ENCODE data around the gene CDH10. TPM values are rescaled to one million over a fixed set of nuclear protein-coding genes. Genes with fewer than 3 reads are reported as not detected.

The CDH10 gene
- total RNA-seq, 1 experiment from 2014 or later = 0.31 TPM

GRCh38 chr5:24691074-24691473, 46.3 kb upstream of the CDH10 start:
- H3K27ac Mint-ChIP-seq = no peak overlapping the region
- Histone ChIP-seq H4K91ac (ENCODE audit: insufficient read length, low read depth, low read length) (no peak overlapping the region), H3K23ac (ENCODE audit: insufficient read length, low read depth, low read length) (no peak overlapping the region), H3T11ph (ENCODE audit: low read length) (no peak overlapping the region), H3K56ac (ENCODE audit: insufficient read length, low read depth, low read length) (no peak overlapping the region), H3K79me1 (ENCODE audit: insufficient read depth, low read depth, low read length, poor library complexity, severe bottlenecking) (no peaks in the 10 kb centered on the region), H3K27ac (ENCODE audit: insufficient read length, low read depth, low read length) (no peak overlapping the region), H2BK20ac (ENCODE audit: low read depth, low read length, poor library complexity, severe bottlenecking) (no peak overlapping the region), H3K4ac (ENCODE audit: low read depth, low read length) (no peak overlapping the region), H3K4me2 (ENCODE audit: insufficient read depth, insufficient read length, low read length) (no peak overlapping the region), H2BK120ac (ENCODE audit: low read depth, low read length, poor library complexity, severe bottlenecking) (no peak overlapping the region), H3K79me2 (ENCODE audit: insufficient read depth, low read length) (no peaks in the 10 kb centered on the region), H2BK12ac (ENCODE audit: insufficient read length, low read depth, low read length) (no peak overlapping the region), H2AFZ (ENCODE audit: low read length) (no peak overlapping the region), H3K4me1 (ENCODE audit: insufficient read depth, low read length) (no peaks in the 10 kb centered on the region), H4K8ac (replicated peaks; ENCODE audit: insufficient read length, low read depth, low read length) (no peak overlapping the region), H4K5ac (ENCODE audit: insufficient read length, low read depth, low read length) (no peak overlapping the region), H3K9me3 (ENCODE audit: control insufficient read depth, low read depth, low read length) (no peaks in the 10 kb centered on the region), H2AK5ac (ENCODE audit: insufficient read length, low read length) (no peak overlapping the region), H4K20me1 (ENCODE audit: control insufficient read depth, insufficient read depth, insufficient read length) (no peaks in the 10 kb centered on the region), H3K18ac (ENCODE audit: insufficient read length, low read depth, low read length) (no peak overlapping the region), H3K14ac (ENCODE audit: insufficient read depth, low read length) (no peak overlapping the region), H3K9ac (ENCODE audit: extremely low read depth, insufficient read length, low read length) (no peak overlapping the region), H2BK15ac (ENCODE audit: low read depth, low read length) (no peak overlapping the region), H2BK5ac (ENCODE audit: insufficient read length, low read length) (no peak overlapping the region), H3K27me3 (ENCODE audit: insufficient read depth, low read length) (no peaks in the 10 kb centered on the region), H3K23me2 (ENCODE audit: insufficient read length, low read depth, low read length, poor library complexity, severe bottlenecking) (no peaks in the 10 kb centered on the region)
- no CpG with 5 or more reads among the region's 4 CpGs for WGBS (ENCODE audit: extremely low coverage, insufficient read length, low lambda C conversion rate)
- DNase-seq = no peak
- no peak overlapping the region for H3K4me3 Mint-ChIP-seq
- H3K27me3 Mint-ChIP-seq (ENCODE audit: low read depth) = no peaks in the 10 kb centered on the region
- no peaks in the 10 kb centered on the region for H3K36me3 Mint-ChIP-seq (ENCODE audit: insufficient read depth in 1 of 3, low read depth in 3 of 3)
- TF ChIP-seq CTCF (conservative IDR thresholded peaks at IDR 0.05) = no peak
- peaks cover 6% of the 10 kb centered on the region in 2 experiments; a peak in 2 of 5 replicates for H3K9me3 Mint-ChIP-seq
- H3K4me1 Mint-ChIP-seq = no peaks in the 10 kb centered on the region

Measured in H9 (cell line).